Osteoblast (primary cell): ENCODE data around the gene KRT36. TPM values are rescaled to one million over a fixed set of nuclear protein-coding genes. Genes with fewer than 3 reads are reported as not detected.

Experiments used
- DNase-seq: peaks from one replicate; pipeline ENCODE4 v3.0.0; 2011; ENCODE audit warnings: low spot score, mixed read lengths; ENCODE audit not compliant: insufficient read length; ENCODE audit errors: missing footprints
- H2AFZ ChIP-seq: 2 replicates; pipeline ENCODE4 v1.6.0; 2011; ENCODE audit warnings: mild to moderate bottlenecking, low read length
- H3K27ac ChIP-seq: 2 replicates; pipeline ENCODE4 v1.5.1; 2011; ENCODE audit warnings: mild to moderate bottlenecking, low read depth, low read length, moderate library complexity
- H3K27me3 ChIP-seq: 2 replicates; pipeline ENCODE4 v1.6.0; 2012; ENCODE audit warnings: mild to moderate bottlenecking, control low read depth, inconsistent platforms, low read length, moderate library complexity; ENCODE audit not compliant: insufficient read depth
- H3K36me3 ChIP-seq: 2 replicates; pipeline ENCODE4 v1.5.1; 2011; ENCODE audit warnings: mild to moderate bottlenecking, low read length, control low read depth, moderate library complexity; ENCODE audit not compliant: insufficient read depth
- H3K4me1 ChIP-seq: 2 replicates; pipeline ENCODE4 v1.5.1; 2011; ENCODE audit warnings: mild to moderate bottlenecking, low read length, control low read depth, moderate library complexity; ENCODE audit not compliant: insufficient read depth
- H3K4me2 ChIP-seq: 2 replicates; pipeline ENCODE4 v1.6.0; 2011; ENCODE audit warnings: mild to moderate bottlenecking, low read length; ENCODE audit not compliant: insufficient read depth
- H3K4me3 ChIP-seq: fragments of 200-600 bp; sonication (generic); 3 replicates; pipeline ENCODE4 v1.5.1; 2012; ENCODE audit warnings: mild to moderate bottlenecking, low read length, inconsistent platforms; ENCODE audit not compliant: insufficient read depth
- H3K79me2 ChIP-seq: 2 replicates; pipeline ENCODE4 v1.6.0; 2012; ENCODE audit warnings: mild to moderate bottlenecking, low read length, control low read depth, inconsistent platforms; ENCODE audit not compliant: insufficient read depth
- H3K9me3 ChIP-seq: 2 replicates; pipeline ENCODE4 v1.5.1; 2011; ENCODE audit warnings: low read depth, low read length, control low read depth
- H4K20me1 ChIP-seq: 2 replicates; pipeline ENCODE4 v1.6.0; 2012; ENCODE audit warnings: mild to moderate bottlenecking, low read length, control low read depth; ENCODE audit not compliant: insufficient read depth
- CTCF ChIP-seq: IDR thresholded peaks from 2 replicates; pipeline ENCODE4 v1.5.1; 2011; ENCODE audit warnings: mild to moderate bottlenecking, low read depth, low read length, moderate library complexity; ENCODE audit errors: extremely low read depth
- total RNA-seq: library from RNA; depleted of rRNA; stranded (reverse); fragments of >200 nt; gene quantifications from 2 replicates; pipeline ENCODE4 v1.2.3, GENCODE V29; 2012

The KRT36 gene
- total RNA-seq, 1 donor = 0.36 TPM

DNA sequence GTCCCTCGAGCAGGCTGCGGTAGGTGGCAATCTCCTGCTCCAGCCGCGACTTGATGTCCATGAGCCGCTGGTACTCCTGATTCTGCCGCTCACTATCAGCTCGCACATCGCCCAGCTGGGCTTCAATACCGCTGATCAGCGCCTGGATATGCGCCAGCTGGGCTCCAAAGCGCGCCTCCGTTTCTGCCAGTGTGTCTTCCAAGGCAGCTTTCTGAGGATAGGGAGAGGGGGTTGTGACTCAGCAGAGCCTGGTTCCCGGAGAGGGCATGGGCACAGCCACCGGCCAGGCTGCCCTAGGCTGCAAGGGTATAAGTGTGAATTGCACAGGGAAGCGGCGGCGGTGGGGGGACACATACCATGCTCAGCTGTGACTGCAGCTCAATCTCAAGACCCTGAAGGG lies 34.1 kb upstream of the KRT36 start:
- peaks cover 34% of the 10 kb centered on the region for H3K4me1 ChIP-seq
- no peaks in the 10 kb centered on the region for H3K9me3 ChIP-seq
- no peak overlapping the region for H2AFZ ChIP-seq
- no peaks in the 10 kb centered on the region for H3K79me2 ChIP-seq
- no peaks in the 10 kb centered on the region for H4K20me1 ChIP-seq
- H3K27ac ChIP-seq = no peak overlapping the region
- no peak for TF ChIP-seq CTCF
- no peaks in the 10 kb centered on the region for H3K36me3 ChIP-seq
- H3K4me3 ChIP-seq = no peak overlapping the region
- DNase-seq = no peak
- no peak overlapping the region for H3K4me2 ChIP-seq
- H3K27me3 ChIP-seq = no peaks in the 10 kb centered on the region

GRCh38 chr17:41523225-41523593 lies 33.5 kb upstream of the KRT36 start:
- H3K27me3 ChIP-seq = no peaks in the 10 kb centered on the region
- no peak for TF ChIP-seq CTCF
- DNase-seq = no peak
- H3K9me3 ChIP-seq = no peaks in the 10 kb centered on the region
- H3K36me3 ChIP-seq = no peaks in the 10 kb centered on the region
- no peaks in the 10 kb centered on the region for H3K79me2 ChIP-seq
- H3K4me1 ChIP-seq = peaks cover 34% of the 10 kb centered on the region
- H3K27ac ChIP-seq = no peak overlapping the region
- H4K20me1 ChIP-seq = no peaks in the 10 kb centered on the region
- no peak overlapping the region for H3K4me3 ChIP-seq
- H3K4me2 ChIP-seq = no peak overlapping the region
- no peak overlapping the region for H2AFZ ChIP-seq

GRCh38 chr17:41522301-41523224 lies 32.9 kb upstream of the KRT36 start:
- Histone ChIP-seq H3K9me3 (no peaks in the 10 kb centered on the region), H2AFZ (peak overlapping the region; percentile 21), H3K27ac (peak overlapping the region; percentile 34), H3K4me1 (peaks cover 27% of the 10 kb centered on the region), H3K36me3 (no peaks in the 10 kb centered on the region), H3K4me3 (no peak overlapping the region), H3K27me3 (no peaks in the 10 kb centered on the region), H3K4me2 (no peak overlapping the region), H3K79me2 (no peaks in the 10 kb centered on the region), H4K20me1 (no peaks in the 10 kb centered on the region)
- DNase-seq = no peak
- TF ChIP-seq CTCF = no peak

- Histone ChIP-seq H3K79me2 (no peaks in the 10 kb centered on the region), H3K27me3 (no peaks in the 10 kb centered on the region), H3K27ac (peak overlapping the region; percentile 34), H2AFZ (peak overlapping the region; percentile 21), H3K9me3 (no peaks in the 10 kb centered on the region), H3K4me2 (peak overlapping the region; percentile 20), H3K36me3 (no peaks in the 10 kb centered on the region), H3K4me3 (no peak overlapping the region), H4K20me1 (no peaks in the 10 kb centered on the region), H3K4me1 (peaks cover 20% of the 10 kb centered on the region)
- TF ChIP-seq CTCF = no peak
- peak; percentile 97 for DNase-seq
Measured at GRCh38 chr17:41521574-41522261, 32.0 kb upstream of the KRT36 start.
